ENCODE measurements around the gene SPNS1. TPM values are rescaled to one million over a fixed set of nuclear protein-coding genes. Genes with fewer than 3 reads are reported as not detected.

SPNS1 gene
- total RNA-seq, 4 donors from 2014 or later = 24.2 to 34.6 (median 34.0) TPM

DNA sequence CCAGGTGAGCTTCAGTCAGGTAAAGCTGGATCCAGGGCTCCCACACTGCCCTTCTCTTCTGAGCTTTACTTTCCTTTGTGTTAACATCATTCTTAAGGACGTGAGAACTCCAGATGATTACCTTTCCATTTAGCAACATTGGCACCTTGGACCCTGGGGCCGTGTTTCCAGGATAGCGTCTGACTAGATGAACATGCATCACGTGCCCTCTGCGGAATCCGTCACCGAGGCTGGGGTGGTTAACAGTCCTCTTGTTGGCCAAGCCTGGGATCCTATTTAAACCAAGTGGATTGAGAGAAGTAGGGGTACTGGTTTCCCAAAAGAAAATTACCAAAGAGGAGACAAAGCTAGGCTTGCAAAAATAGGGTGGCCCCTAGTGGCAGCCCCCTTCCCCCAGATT is 6.4 kb downstream of the SPNS1 start:
- intact Hi-C loops (cut with DNase I; ENCODE audit: low total_unique reads) = no loop called here
- TF ChIP-seq, protein P1, sequence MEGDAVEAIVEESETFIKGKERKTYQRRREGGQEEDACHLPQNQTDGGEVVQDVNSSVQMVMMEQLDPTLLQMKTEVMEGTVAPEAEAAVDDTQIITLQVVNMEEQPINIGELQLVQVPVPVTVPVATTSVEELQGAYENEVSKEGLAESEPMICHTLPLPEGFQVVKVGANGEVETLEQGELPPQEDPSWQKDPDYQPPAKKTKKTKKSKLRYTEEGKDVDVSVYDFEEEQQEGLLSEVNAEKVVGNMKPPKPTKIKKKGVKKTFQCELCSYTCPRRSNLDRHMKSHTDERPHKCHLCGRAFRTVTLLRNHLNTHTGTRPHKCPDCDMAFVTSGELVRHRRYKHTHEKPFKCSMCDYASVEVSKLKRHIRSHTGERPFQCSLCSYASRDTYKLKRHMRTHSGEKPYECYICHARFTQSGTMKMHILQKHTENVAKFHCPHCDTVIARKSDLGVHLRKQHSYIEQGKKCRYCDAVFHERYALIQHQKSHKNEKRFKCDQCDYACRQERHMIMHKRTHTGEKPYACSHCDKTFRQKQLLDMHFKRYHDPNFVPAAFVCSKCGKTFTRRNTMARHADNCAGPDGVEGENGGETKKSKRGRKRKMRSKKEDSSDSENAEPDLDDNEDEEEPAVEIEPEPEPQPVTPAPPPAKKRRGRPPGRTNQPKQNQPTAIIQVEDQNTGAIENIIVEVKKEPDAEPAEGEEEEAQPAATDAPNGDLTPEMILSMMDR (IDR thresholded peaks at IDR 0.05) = no peak
- TF ChIP-seq POLR2A (IDR thresholded peaks at IDR 0.05) = no peak
- no peak overlapping the region for H3K4me3 ChIP-seq (ENCODE audit: low read depth, poor library complexity, severe bottlenecking)
- WGBS, 2 donors = 87 to 91% methylated on average over 7 of the region's 7 CpGs
- no peak for DNase-seq (ENCODE audit: low spot score in 2 of 2)

DNA sequence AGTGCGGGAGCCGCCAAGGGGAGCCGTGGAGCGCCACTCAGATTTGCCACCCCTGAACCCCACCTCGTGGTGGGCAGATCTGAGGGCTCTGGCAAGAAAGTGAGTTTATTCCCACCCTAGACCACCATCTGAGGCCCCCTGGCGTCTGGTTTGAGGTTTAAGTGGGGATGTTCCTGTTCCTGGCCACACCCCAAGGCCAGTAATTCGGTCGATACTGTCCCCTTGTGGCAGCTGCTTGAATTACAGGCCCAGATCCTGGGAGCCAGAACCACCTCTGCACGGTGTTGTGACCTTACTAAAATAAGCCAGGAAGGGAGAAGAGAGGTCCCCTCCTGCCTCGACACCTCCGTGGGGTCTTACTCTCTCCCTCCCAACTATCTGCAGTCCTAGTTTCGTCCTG is 6.9 kb downstream of the SPNS1 start:
- no peak overlapping the region for H3K4me3 ChIP-seq (ENCODE audit: low read depth, poor library complexity, severe bottlenecking)
- intact Hi-C loops (cut with DNase I; ENCODE audit: low total_unique reads) = no loop called here
- WGBS, 2 donors = 79 to 82% methylated on average over 11 to 12 of the region's 12 CpGs
- TF ChIP-seq POLR2A (IDR thresholded peaks at IDR 0.05) = no peak
- TF ChIP-seq, protein P1 (IDR thresholded peaks at IDR 0.05) = no peak
- no peak for DNase-seq (ENCODE audit: low spot score in 2 of 2)

DNA sequence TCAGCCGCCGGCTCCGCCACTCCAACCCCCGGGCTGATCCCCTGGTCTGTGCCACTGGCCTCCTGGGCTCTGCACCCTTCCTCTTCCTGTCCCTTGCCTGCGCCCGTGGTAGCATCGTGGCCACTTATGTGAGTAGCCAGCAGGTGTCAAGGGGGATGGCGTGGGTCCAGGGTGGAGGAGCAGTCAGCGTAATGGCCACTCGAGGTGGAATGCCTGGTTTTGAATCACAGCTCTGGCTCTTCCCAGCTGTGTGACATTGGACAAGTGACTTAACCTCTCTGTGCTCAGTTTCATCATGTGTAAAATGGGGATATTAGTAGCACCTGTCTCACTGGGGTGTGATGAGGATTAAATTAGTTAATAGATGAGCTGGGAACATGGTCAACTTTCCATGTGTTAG is 7.8 kb downstream of the SPNS1 start:
- 95% methylated on average over 10 of the region's 10 CpGs for WGBS, 2 donors
- DNase-seq (ENCODE audit: low spot score in 2 of 2) = no peak
- intact Hi-C loops (cut with DNase I; ENCODE audit: low total_unique reads) = no loop called here
- no peak overlapping the region for H3K4me3 ChIP-seq (ENCODE audit: low read depth, poor library complexity, severe bottlenecking)
- TF ChIP-seq, protein P1 (IDR thresholded peaks at IDR 0.05) = no peak
- no peak for TF ChIP-seq POLR2A (IDR thresholded peaks at IDR 0.05)

DNA sequence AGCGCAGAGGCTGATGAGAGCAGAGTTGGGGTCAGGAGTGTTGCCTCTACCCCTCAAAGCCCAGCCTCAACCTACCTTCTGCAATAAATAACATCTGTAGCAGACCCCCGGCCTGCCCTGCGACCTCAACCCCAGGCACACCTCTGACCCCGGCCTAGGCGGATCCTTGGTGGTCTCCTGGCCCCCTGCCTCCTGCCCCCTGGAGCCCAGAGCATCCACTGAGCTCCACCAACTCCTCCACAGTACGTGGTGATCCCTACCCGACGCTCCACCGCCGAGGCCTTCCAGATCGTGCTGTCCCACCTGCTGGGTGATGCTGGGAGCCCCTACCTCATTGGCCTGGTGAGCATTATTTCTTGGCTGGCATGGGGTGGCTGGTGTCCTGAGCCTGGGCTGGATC is 8.4 kb downstream of the SPNS1 start:
- WGBS, 2 donors = 92 to 95% methylated on average over 11 of the region's 11 CpGs
- intact Hi-C loops (cut with DNase I; ENCODE audit: low total_unique reads) = no loop called here

DNA sequence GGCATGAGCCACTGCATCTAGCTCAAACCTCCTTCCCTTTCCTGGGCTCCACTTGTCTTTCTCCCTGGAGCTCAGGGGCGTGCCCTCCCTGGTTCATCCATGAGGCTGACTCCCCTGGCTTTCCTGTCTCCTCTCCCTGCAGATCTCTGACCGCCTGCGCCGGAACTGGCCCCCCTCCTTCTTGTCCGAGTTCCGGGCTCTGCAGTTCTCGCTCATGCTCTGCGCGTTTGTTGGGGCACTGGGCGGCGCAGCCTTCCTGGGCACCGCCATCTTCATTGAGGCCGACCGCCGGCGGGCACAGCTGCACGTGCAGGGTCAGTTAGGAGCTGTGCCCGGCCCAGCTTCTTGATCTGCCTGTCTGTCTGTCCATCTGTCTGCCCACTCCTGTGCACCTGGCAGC is 9.1 kb downstream of the SPNS1 start:
- WGBS, 2 donors = 79 to 94% methylated on average over 18 of the region's 18 CpGs
- intact Hi-C loops (cut with DNase I; ENCODE audit: low total_unique reads) = no loop called here

More for the DNA sequence above, 8.4 kb downstream of the SPNS1 start:
- no peak for TF ChIP-seq POLR2A (IDR thresholded peaks at IDR 0.05)
- TF ChIP-seq, protein P1 (IDR thresholded peaks at IDR 0.05) = no peak
- H3K4me3 ChIP-seq (ENCODE audit: low read depth, poor library complexity, severe bottlenecking) = no peak overlapping the region
- no peak for DNase-seq (ENCODE audit: low spot score in 2 of 2)

DNA sequence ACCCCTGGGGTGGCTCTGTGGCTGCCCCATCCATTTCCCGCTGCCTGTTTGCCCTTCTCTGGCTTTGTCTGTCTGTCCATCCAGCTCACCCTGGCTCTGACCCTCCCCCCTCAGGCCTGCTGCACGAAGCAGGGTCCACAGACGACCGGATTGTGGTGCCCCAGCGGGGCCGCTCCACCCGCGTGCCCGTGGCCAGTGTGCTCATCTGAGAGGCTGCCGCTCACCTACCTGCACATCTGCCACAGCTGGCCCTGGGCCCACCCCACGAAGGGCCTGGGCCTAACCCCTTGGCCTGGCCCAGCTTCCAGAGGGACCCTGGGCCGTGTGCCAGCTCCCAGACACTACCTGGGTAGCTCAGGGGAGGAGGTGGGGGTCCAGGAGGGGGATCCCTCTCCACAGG is 9.5 kb downstream of the SPNS1 start:
- intact Hi-C loops (cut with DNase I; ENCODE audit: low total_unique reads) = no loop called here
- no peak for TF ChIP-seq POLR2A (IDR thresholded peaks at IDR 0.05)
- TF ChIP-seq, protein P1 (IDR thresholded peaks at IDR 0.05) = no peak
- WGBS, 2 donors = 86 to 87% methylated on average over 10 to 12 of the region's 12 CpGs
- H3K4me3 ChIP-seq (ENCODE audit: low read depth, poor library complexity, severe bottlenecking) = no peak overlapping the region
- no peak for DNase-seq (ENCODE audit: low spot score in 2 of 2)

More for the DNA sequence above, 9.1 kb downstream of the SPNS1 start:
- TF ChIP-seq POLR2A (IDR thresholded peaks at IDR 0.05) = no peak
- TF ChIP-seq, protein P1 (IDR thresholded peaks at IDR 0.05) = no peak
- no peak for DNase-seq (ENCODE audit: low spot score in 2 of 2)
- H3K4me3 ChIP-seq (ENCODE audit: low read depth, poor library complexity, severe bottlenecking) = no peak overlapping the region
